OCI-M1 (cell line): ENCODE results near the gene CASKIN2.
"Not testable (repeated sequence)": the region's sequence is repeated elsewhere in the genome, so short reads cannot be mapped to it uniquely, and the experiment has no call there.

Experiments used
- DNase-seq: peaks from one replicate; lab custom pipeline; 2025; lab: John Stamatoyannopoulos, UW

Gene CASKIN2

DNA sequence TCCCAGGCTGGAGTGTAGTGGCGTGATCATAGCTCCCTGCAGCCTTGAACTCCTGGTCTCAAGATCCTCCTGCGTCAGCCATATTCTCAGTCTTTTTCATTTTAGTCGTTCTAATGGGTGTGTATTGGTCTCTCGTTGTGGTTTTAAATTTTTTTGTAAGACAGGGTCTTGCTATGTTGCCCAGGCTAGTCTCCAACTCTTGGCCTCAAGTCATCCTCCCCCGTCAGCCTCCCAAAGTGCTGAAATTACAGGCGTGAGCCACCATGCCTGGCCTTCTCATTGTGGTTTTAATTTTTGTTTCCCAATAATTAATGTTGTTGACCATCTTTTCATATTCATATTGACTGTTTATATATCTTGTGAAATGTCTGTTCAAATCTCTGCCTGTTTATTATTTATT, 50.3 kb downstream of the CASKIN2 start:
- DNase-seq: no peak

GRCh38 chr17:75463603-75464002, 51.7 kb downstream of the CASKIN2 start:
- no peak for DNase-seq

GRCh38 chr17:75460295-75460694, 55.0 kb downstream of the CASKIN2 start:
- DNase-seq: no peak

- DNase-seq: peak; percentile 74
These were observed 55.6 kb downstream of the CASKIN2 start for GRCh38 chr17:75459590-75460267.

DNA sequence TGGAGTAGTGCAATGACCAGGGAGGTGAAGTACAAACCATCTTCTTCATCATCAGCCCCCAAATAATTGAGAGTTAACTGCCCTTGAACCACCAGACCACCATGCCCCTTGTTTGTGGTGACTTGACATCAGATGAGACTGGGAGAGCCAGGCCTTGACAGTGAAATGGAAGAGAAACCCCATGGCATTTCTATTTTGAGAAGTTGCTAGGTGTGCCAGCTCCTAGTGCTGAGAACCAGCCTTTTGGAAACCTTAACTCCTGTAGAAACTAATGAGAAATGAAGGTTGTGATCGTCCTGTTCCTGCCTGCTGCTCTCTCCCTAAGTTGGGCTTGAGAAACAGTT, 56.1 kb downstream of the CASKIN2 start:
- no peak for DNase-seq

DNA sequence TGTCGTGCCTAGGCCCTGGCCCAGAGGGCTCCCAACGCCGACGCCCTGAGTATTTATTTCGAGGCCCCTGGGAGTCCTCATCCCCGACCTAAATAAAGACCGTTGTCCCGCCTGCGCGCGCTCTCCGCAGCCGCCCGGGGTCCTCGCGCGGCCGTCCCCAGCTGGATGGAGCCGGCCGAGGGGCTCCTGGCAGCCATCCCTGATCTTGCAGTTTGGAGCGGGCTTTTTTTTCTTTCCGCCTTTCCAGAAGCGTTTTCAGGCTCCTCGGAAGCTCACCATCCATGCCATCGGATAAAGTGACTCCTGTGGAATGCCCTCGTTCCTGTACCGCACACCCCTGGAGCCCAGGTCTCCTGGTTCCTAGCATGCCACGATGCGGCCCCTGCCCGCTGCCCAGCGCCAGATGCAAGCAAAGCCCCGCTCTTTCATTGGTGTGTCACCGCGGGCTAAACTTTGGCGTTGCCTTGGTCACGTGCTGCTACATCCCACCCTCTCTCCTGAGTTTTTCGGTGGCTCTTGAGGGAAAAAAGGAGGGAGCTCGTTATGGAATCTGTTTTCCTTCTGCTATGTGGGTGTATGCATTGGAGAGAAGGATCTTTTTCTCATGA, 58.2 kb downstream of the CASKIN2 start:
- DNase-seq: peak; percentile 58

DNA sequence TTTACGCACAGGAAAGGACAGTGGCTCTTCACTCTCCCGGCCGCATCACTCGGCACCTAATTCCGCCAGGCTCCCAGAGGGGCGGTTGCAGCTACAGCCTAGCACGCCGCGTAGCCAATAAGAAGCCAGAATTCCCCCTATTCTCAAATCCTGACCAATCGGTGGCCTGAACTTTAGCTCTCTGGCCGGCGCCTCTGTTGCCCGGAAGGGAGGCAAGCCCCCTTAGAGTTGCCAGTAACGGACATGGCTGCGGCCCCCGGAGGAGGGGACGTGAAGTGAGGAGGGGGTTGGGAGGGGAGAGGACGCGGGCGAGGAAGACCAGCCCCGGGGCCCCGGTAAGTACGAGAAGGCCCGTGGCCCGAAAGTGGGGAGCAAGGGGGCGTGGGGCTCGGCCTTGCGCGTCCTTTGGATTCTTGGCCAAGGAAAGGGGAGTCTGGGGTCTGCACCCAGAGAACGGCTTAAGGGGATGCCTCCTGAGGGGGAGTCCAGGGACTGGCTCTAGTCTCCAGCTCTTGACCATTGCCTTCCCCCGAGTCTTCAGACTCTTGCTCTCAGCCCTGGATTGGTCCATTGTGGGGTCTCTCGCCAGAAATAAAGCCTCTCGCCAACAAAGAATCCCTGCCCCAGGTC, 58.8 kb downstream of the CASKIN2 start, which contains the start of gene TMEM94:
Gene TMEM94 (plus strand): TSS at position 219 of the 630 bp plus-strand sequence. CDS start 15,271 bp downstream, outside the sequence.
- peak; percentile 98 for DNase-seq

DNA sequence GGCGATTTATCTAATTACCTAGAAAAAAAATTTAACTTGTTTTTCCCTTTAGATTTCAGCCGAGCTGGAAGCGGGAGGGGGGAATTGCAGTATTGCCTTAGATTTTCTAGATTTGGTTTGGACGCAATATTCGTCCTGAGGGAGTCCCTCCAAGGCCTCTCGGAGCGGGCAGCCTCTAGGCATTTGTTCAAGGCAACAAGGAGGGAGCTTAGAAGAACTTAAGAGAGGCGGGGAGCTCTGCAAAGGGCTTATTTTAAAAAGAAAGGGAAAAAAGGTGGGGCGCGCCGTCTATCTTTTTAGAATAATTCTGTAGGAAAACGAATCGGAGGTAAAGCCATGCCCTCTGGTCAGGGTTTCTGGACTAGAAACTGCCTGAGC, 59.3 kb downstream of the CASKIN2 start:
- DNase-seq: no peak

DNA sequence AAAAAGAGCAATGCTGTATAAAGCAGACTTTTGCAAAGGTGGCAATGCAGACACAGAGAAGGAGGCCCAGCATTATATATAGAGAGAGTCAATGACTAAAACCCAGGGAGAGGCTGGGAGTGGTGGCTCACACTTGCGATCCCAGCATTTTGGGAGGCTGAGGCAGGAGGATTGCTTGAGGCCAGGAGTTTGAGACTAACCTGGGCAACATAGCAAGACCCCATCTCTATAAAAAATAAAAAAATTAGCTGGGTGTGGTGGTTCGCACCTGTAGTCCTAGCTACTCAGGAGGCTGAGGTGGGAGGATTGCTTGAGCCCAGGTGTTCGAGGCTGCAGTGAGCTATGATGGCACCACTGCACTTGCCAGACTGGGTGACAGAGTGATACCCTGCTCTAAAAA, 60.7 kb downstream of the CASKIN2 start:
- DNase-seq: not testable (repeated sequence)

GRCh38 chr17:75454193-75454592, 61.1 kb downstream of the CASKIN2 start:
- DNase-seq: peak; percentile 23

GRCh38 chr17:75450270-75450669, 65.1 kb downstream of the CASKIN2 start:
- DNase-seq: no peak
